ENCODE data around the gene TAOK1. TPM values are rescaled to one million over a fixed set of nuclear protein-coding genes. Genes with fewer than 3 reads are reported as not detected.
"Not testable (repeated sequence)": the region's sequence is repeated elsewhere in the genome, so short reads cannot be mapped to it uniquely, and the experiment has no call there.

The TAOK1 gene
- total and polyA plus RNA-seq, 4 donors, result 3.9 to 85.6 (median 45.9) TPM

DNA sequence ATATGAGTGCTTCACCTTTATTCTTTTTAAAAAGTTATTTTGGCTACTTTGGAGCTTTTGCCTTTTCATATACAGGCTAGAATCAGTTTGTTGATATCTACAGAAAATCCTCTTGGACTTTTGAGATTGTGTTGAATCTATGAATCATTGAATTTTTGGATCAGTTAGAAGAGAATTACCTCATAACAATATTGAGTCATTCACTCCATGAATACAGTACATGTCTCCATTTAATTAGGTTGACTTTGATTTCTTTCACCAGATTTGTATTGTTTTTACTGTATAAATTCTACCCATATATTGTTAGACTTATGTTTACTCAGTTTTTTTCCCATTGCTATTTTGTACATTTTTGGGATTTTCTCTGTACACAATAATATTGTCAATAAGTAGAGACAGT, 54.4 kb downstream of the TAOK1 start:
- Histone ChIP-seq H3K27me3 (ENCODE audit: control insufficient read depth in 1 of 2, insufficient read depth in 2 of 2, low read length in 1 of 2) (no peaks in the 10 kb centered on the region), H3K4me1 (ENCODE audit: control insufficient read depth in 1 of 2, insufficient read depth in 2 of 2, low read length in 2 of 2) (no peaks in the 10 kb centered on the region), H3K4me3 (ENCODE audit: low read length in 2 of 2) (no peak overlapping the region), H3K27ac (ENCODE audit: low read depth in 1 of 2, low read length in 2 of 2) (no peak overlapping the region), H3K36me3 (ENCODE audit: control insufficient read depth in 1 of 2, insufficient read depth in 2 of 2, low read length in 1 of 2) (no peaks in the 10 kb centered on the region), H3K9me3 (ENCODE audit: control insufficient read depth, low read length) (no peaks in the 10 kb centered on the region)
- intact Hi-C loops (cut with DNase I), result loop anchor here in 1 of 2 donors (10.0 kb wide), 1 partner anchor 50 kb away; the partner anchor contains the start of gene TAOK1
- DNase-seq (no peak), ATAC-seq (ENCODE audit: low FRiP score) (peak; percentile 67)

DNA sequence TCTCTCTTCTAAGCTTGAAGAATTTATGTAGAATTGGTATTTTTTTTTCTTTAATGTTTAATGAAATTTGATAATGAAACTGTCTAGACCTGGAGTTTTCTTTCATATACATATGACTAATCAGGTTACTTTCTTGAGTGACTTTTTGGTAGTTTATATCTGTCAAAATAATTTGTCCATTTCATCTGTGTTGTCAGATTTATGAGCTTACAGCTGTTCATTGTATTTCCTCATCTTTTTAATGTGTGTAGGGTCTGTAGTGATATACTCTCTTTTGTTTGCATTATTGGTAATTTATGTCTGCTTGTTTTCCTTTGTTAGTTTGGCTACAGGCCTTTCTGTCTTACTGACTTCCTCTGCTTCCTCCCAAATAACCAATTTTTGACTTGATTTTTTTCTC, 55.7 kb downstream of the TAOK1 start:
- H3K27me3 ChIP-seq (ENCODE audit: control insufficient read depth in 1 of 2, insufficient read depth in 2 of 2, low read length in 1 of 2), result no peaks in the 10 kb centered on the region
- ATAC-seq (ENCODE audit: low FRiP score) (no peak), DNase-seq (no peak)
- H3K27ac ChIP-seq (ENCODE audit: low read depth in 1 of 2, low read length in 2 of 2), result no peak overlapping the region
- no peak overlapping the region for H3K4me3 ChIP-seq (ENCODE audit: low read length in 2 of 2)
- H3K4me1 ChIP-seq (ENCODE audit: control insufficient read depth in 1 of 2, insufficient read depth in 2 of 2, low read length in 2 of 2), result no peaks in the 10 kb centered on the region
- intact Hi-C loops (cut with DNase I), result loop anchor here in 1 of 2 donors (10.0 kb wide), 1 partner anchor 51 kb away; the partner anchor contains the start of gene TAOK1
- H3K9me3 ChIP-seq (ENCODE audit: control insufficient read depth, low read length), result no peaks in the 10 kb centered on the region
- H3K36me3 ChIP-seq (ENCODE audit: control insufficient read depth in 1 of 2, insufficient read depth in 2 of 2, low read length in 1 of 2), result no peaks in the 10 kb centered on the region

DNA sequence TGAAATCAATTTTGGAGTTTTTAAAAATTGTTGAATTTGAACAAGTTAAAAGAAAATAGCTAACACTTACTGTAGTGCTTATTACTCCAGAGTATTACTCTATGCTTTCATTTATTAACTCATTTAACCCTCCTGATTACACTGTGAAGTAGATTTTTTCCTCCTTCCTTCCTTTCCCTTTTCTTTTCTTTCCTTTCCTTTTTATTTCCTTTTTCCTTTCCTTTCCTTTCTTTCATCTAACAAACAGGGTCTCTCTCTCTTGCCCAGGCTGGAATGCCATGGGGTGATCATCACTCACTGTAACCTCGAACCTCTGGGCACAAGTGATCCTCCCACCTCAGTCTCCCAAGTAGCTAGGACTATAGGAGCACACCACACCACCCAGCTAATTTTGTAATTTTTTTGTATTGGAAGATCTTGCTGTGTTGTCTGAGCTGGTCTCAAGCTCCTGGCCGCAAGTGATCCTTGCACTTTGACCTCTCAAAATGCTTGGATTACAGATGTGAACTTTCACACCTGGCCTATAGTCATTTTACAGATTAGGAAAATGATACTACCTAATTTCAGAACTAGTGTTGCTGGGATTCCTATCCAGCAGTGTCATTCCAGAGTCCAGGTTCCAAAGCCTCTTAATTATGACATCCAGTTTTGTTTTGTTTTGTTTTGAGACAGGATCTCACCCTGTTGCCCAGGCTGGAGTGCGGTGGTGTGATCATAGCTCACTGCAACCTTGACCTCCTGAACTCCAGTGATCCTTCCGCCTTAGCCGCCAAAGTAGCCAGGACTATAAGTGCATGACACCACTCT, 59.9 kb downstream of the TAOK1 start:
- H3K9me3 ChIP-seq (ENCODE audit: control insufficient read depth, low read length), result no peaks in the 10 kb centered on the region
- DNase-seq (no peak), ATAC-seq (ENCODE audit: low FRiP score) (no peak)
- no peaks in the 10 kb centered on the region for H3K27me3 ChIP-seq (ENCODE audit: control insufficient read depth in 1 of 2, insufficient read depth in 2 of 2, low read length in 1 of 2)
- H3K27ac ChIP-seq (ENCODE audit: low read depth in 1 of 2, low read length in 2 of 2), result no peak overlapping the region
- no peak overlapping the region for H3K4me3 ChIP-seq (ENCODE audit: low read length in 2 of 2)
- WGBS, 2 donors, result 91 to 97% methylated on average over 5 of the region's 5 CpGs
- no peaks in the 10 kb centered on the region for H3K4me1 ChIP-seq (ENCODE audit: control insufficient read depth in 1 of 2, insufficient read depth in 2 of 2, low read length in 2 of 2)
- no peaks in the 10 kb centered on the region for H3K36me3 ChIP-seq (ENCODE audit: control insufficient read depth in 1 of 2, insufficient read depth in 2 of 2, low read length in 1 of 2)
- intact Hi-C loops (cut with DNase I), result loop anchor here in 1 of 2 donors (10.0 kb wide), 1 partner anchor 55 kb away; the partner anchor contains the start of gene TAOK1

DNA sequence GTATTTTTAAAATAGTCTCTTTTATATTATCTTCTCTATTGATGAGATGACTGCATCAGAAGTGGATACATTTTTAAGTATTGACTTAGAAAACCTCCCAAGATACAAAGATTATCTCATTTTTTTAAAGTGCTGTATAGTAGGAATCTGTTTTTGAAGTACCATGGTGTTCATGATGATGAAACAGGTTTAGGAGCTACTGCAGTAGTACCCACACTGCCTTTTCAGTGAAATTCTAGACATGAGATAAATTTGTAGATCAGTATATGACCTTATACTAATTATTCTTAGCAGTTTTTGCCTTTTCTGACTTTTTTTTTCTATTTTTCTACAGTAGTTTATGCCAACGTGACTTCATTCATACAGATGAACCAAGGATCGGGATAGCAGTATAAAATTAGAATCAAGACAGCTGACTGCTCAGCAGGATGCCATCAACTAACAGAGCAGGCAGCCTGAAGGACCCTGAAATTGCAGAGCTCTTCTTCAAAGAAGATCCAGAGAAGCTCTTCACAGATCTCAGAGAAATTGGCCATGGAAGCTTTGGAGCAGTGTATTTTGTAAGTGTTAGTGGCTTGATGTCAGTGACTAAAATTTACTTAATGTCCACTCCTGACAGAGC, 61.1 kb downstream of the TAOK1 start:
- WGBS, 2 donors, result 20 to 30% methylated on average over 2 of the region's 2 CpGs
- DNase-seq (no peak), ATAC-seq (ENCODE audit: low FRiP score) (no peak)
- Histone ChIP-seq H3K27me3 (ENCODE audit: control insufficient read depth in 1 of 2, insufficient read depth in 2 of 2, low read length in 1 of 2) (no peaks in the 10 kb centered on the region), H3K36me3 (ENCODE audit: control insufficient read depth in 1 of 2, insufficient read depth in 2 of 2, low read length in 1 of 2) (no peaks in the 10 kb centered on the region), H3K27ac (ENCODE audit: low read depth in 1 of 2, low read length in 2 of 2) (no peak overlapping the region), H3K4me1 (ENCODE audit: control insufficient read depth in 1 of 2, insufficient read depth in 2 of 2, low read length in 2 of 2) (no peaks in the 10 kb centered on the region), H3K4me3 (ENCODE audit: low read length in 2 of 2) (no peak overlapping the region), H3K9me3 (ENCODE audit: control insufficient read depth, low read length) (no peaks in the 10 kb centered on the region)
- intact Hi-C loops (cut with DNase I), result no loop called here

- intact Hi-C loops (cut with DNase I), result no loop called here
- H3K36me3 ChIP-seq (ENCODE audit: control insufficient read depth in 1 of 2, insufficient read depth in 2 of 2, low read length in 1 of 2), result no peaks in the 10 kb centered on the region
These were observed 67.9 kb downstream of the TAOK1 start for GRCh38 chr17:29458066-29458465.

DNA sequence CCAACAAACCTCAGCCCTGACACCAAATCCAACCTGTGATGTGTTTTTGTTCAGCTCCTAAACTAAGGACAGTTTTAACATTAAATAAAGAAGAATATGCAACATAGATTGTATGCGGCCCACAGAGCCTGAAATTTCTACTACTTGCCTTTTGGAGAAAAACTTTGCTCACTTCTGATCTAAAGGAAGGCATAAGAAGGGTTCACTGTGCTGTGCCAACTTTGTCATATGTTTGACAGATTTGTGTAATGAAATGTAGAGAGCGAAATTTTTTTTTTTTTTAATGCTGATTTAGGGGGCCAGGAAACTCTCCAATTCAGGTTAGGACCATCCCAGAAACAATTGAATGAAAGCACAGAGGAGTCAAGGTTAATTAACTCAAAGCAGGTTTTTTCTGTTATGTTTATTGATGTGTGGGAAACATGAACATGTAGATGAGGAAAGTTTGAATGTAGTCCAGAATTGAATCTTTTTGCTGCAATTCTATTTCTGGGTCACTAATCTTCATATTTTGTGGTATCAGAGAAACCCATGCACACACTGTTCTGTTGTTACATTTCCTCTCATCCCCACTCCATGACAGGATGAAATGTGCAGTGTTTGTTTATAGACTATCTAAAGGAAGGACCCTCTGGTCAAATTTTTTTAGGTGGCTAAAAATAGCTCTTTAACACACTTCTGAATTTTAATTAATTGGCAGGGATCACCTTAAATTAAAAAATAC, 71.5 kb downstream of the TAOK1 start:
- Histone ChIP-seq H3K4me1 (ENCODE audit: control insufficient read depth in 1 of 2, insufficient read depth in 2 of 2, low read length in 2 of 2) (no peaks in the 10 kb centered on the region), H3K27ac (ENCODE audit: low read depth in 1 of 2, low read length in 2 of 2) (no peak overlapping the region), H3K4me3 (ENCODE audit: low read length in 2 of 2) (no peak overlapping the region), H3K36me3 (ENCODE audit: control insufficient read depth in 1 of 2, insufficient read depth in 2 of 2, low read length in 1 of 2) (peaks cover 0 to 2% of the 10 kb centered on the region in 2 donors), H3K9me3 (ENCODE audit: control insufficient read depth, low read length) (no peaks in the 10 kb centered on the region), H3K27me3 (ENCODE audit: control insufficient read depth in 1 of 2, insufficient read depth in 2 of 2, low read length in 1 of 2) (no peaks in the 10 kb centered on the region)
- ATAC-seq (ENCODE audit: low FRiP score) (no peak), DNase-seq (no peak)
- 65 to 70% methylated on average over 2 of the region's 2 CpGs for WGBS, 2 donors
- intact Hi-C loops (cut with DNase I), result no loop called here

More at GRCh38 chr17:29458066-29458465, 67.9 kb downstream of the TAOK1 start:
- ATAC-seq (ENCODE audit: low FRiP score) (no peak), DNase-seq (no peak)
- Histone ChIP-seq H3K4me1 (ENCODE audit: control insufficient read depth in 1 of 2, insufficient read depth in 2 of 2, low read length in 2 of 2) (no peaks in the 10 kb centered on the region), H3K4me3 (ENCODE audit: low read length in 2 of 2) (no peak overlapping the region), H3K27ac (ENCODE audit: low read depth in 1 of 2, low read length in 2 of 2) (no peak overlapping the region), H3K9me3 (ENCODE audit: control insufficient read depth, low read length) (no peaks in the 10 kb centered on the region), H3K27me3 (ENCODE audit: control insufficient read depth in 1 of 2, insufficient read depth in 2 of 2, low read length in 1 of 2) (no peaks in the 10 kb centered on the region)
- 98% methylated on average over 4 of the region's 4 CpGs for WGBS, 2 donors

GRCh38 chr17:29469276-29469675, 79.1 kb downstream of the TAOK1 start:
- ATAC-seq (ENCODE audit: low FRiP score), result no peak
- Histone ChIP-seq H3K4me3 (ENCODE audit: low read length in 2 of 2) (no peak overlapping the region), H3K27ac (ENCODE audit: low read depth in 1 of 2, low read length in 2 of 2) (no peak overlapping the region), H3K9me3 (ENCODE audit: control insufficient read depth, low read length) (no peaks in the 10 kb centered on the region), H3K4me1 (ENCODE audit: control insufficient read depth in 1 of 2, insufficient read depth in 2 of 2, low read length in 2 of 2) (no peaks in the 10 kb centered on the region), H3K36me3 (ENCODE audit: control insufficient read depth in 1 of 2, insufficient read depth in 2 of 2, low read length in 1 of 2) (peaks cover 0 to 2% of the 10 kb centered on the region in 2 donors), H3K27me3 (ENCODE audit: control insufficient read depth in 1 of 2, insufficient read depth in 2 of 2, low read length in 1 of 2) (no peaks in the 10 kb centered on the region)
- intact Hi-C loops (cut with DNase I), result no loop called here
- DNase-seq, result no peak
- WGBS, 2 donors, result 91 to 94% methylated on average over 3 of the region's 3 CpGs

DNA sequence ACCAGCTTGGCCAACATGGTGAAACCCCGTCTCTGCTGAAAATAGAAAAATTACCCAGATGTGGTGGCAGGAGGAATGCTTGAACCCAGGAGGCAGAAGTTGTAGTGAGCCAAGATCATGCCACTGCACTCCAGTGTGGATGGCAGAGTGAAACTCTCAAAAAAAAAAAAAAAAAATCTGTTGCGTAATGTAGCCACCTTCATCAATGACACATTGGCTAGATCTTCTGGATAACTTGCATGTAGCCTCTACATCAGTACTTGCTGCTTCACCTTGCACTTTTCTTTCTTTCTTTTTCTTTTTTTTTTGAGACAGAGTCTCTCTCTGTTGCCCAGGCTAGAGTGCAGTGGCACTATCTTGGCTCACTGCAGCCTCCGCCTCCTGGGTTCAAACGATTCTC, 83.3 kb downstream of the TAOK1 start:
- 98% methylated on average over 4 of the region's 4 CpGs for WGBS, 2 donors
- H3K27me3 ChIP-seq (ENCODE audit: control insufficient read depth in 1 of 2, insufficient read depth in 2 of 2, low read length in 1 of 2); DNase-seq; H3K36me3 ChIP-seq (ENCODE audit: control insufficient read depth in 1 of 2, insufficient read depth in 2 of 2, low read length in 1 of 2); H3K9me3 ChIP-seq (ENCODE audit: control insufficient read depth, low read length); ATAC-seq (ENCODE audit: low FRiP score); H3K4me3 ChIP-seq (ENCODE audit: low read length in 2 of 2); H3K4me1 ChIP-seq (ENCODE audit: control insufficient read depth in 1 of 2, insufficient read depth in 2 of 2, low read length in 2 of 2); H3K27ac ChIP-seq (ENCODE audit: low read depth in 1 of 2, low read length in 2 of 2); intact Hi-C loops (cut with DNase I): not testable (repeated sequence)
